B cell (primary cell): Measurements from ENCODE around the gene CLASP1. TPM values are rescaled to one million over a fixed set of nuclear protein-coding genes. Genes with fewer than 3 reads are reported as not detected.

ENCODE experiments used
- ATAC-seq: fragments of 200-7000 bp; cut with Tn5 transposase; one replicate; pipeline ENCODE4 v1.10.0; 2021; ENCODE audit warnings: low read depth, mild to moderate bottlenecking, moderate number of reproducible peaks, moderate library complexity
- CTCF ChIA-PET: fragments of 350-600 bp; sonication (Branson Sonifier 250); formaldehyde crosslinking; loops from one replicate; lab custom pipeline; 2021; ENCODE audit warnings: antibody characterized with exemption, inconsistent platforms; lab: Charles Lee
- POLR2A ChIA-PET: fragments of 350-600 bp; sonication (Branson Sonifier 250); formaldehyde crosslinking; loops from one replicate; lab custom pipeline; 2021; ENCODE audit warnings: antibody characterized with exemption; lab: Charles Lee
- DNase-seq: peaks from one replicate; pipeline ENCODE4 v3.0.0; 2013
- H2AFZ ChIP-seq: 2 replicates; pipeline ENCODE4 v1.6.1; 2012; ENCODE audit warnings: mild to moderate bottlenecking, low read depth, low read length; ENCODE audit not compliant: insufficient read depth, poor library complexity, severe bottlenecking
- H3K27ac ChIP-seq, 2 donors: 1 replicate in 1 of 2; 2 replicates in 1 of 2; pipeline ENCODE4 v1.5.1; 2012 to 2013; ENCODE audit warnings: low read length in 2 of 2, mild to moderate bottlenecking in 2 of 2, moderate library complexity in 1 of 2
- H3K27me3 ChIP-seq, 4 experiments: fragments of 200-600 bp in 1 of 4; sonication (generic) in 1 of 4; replicated peaks in 1 of 4; 1 replicate in 2 of 4; 2 replicates in 2 of 4; pipeline versions ENCODE4 v1.6.1 to v1.7.0; 2013 to 2016; ENCODE audit warnings: low read length in 3 of 4, mild to moderate bottlenecking in 2 of 4, mixed read lengths in 1 of 4, moderate library complexity in 1 of 4; ENCODE audit not compliant: insufficient read depth in 4 of 4, control insufficient read depth in 3 of 4; ENCODE audit errors: control extremely low read depth in 1 of 4
- H3K36me3 ChIP-seq, 2 experiments: replicated peaks in 1 of 2; 1 replicate in 1 of 2; 2 replicates in 1 of 2; pipeline versions ENCODE4 v1.6.1 to v1.7.1; 2013; ENCODE audit warnings: low read length in 1 of 2; ENCODE audit not compliant: insufficient read depth in 2 of 2, control insufficient read depth in 1 of 2; ENCODE audit errors: control extremely low read depth in 1 of 2, extremely low read depth in 1 of 2
- H3K4me1 ChIP-seq, 2 donors: fragments of 200-600 bp in 1 of 2; sonication (generic) in 1 of 2; 1 replicate in 1 of 2; 2 replicates in 1 of 2; pipeline versions ENCODE4 v1.5.1 to v1.6.1; 2013 to 2017; ENCODE audit warnings: low read length in 2 of 2; ENCODE audit not compliant: control insufficient read depth in 2 of 2, insufficient read depth in 2 of 2
- H3K4me2 ChIP-seq: replicated peaks from 2 replicates; pipeline ENCODE3; 2012; ENCODE audit warnings: mild to moderate bottlenecking, low read depth, low read length; ENCODE audit not compliant: poor library complexity, severe bottlenecking
- H3K4me3 ChIP-seq, 5 experiments: fragments of 200-600 bp in 1 of 5; sonication (generic) in 1 of 5; 1 replicate in 3 of 5; 2 replicates in 2 of 5; pipeline versions ENCODE4 v1.5.1 to v1.7.0; 2011 to 2016; ENCODE audit warnings: low read length in 4 of 5, mild to moderate bottlenecking in 4 of 5, low read depth in 2 of 5, control low read depth in 1 of 5, moderate library complexity in 1 of 5; ENCODE audit not compliant: insufficient read depth in 1 of 5; ENCODE audit errors: control extremely low read depth in 1 of 5, extremely low read depth in 1 of 5
- H3K79me2 ChIP-seq: fragments of 200-600 bp; sonication (generic); one replicate; pipeline ENCODE4 v1.6.0; 2016; ENCODE audit warnings: low read length; ENCODE audit not compliant: control insufficient read depth, insufficient read depth
- H3K9ac ChIP-seq: fragments of 200-600 bp; sonication (generic); 2 replicates; pipeline ENCODE4 v1.6.1; 2017; ENCODE audit warnings: mild to moderate bottlenecking, low read length, moderate library complexity
- H3K9me3 ChIP-seq, 3 donors: one replicate each; pipeline versions ENCODE4 v1.6.1 to v1.7.1; 2013; ENCODE audit warnings: low read length in 2 of 3; ENCODE audit not compliant: control insufficient read depth in 2 of 3, insufficient read depth in 1 of 3; ENCODE audit errors: control extremely low read depth in 1 of 3
- H4K20me1 ChIP-seq: 2 replicates; pipeline ENCODE4 v1.6.0; 2012; ENCODE audit warnings: mild to moderate bottlenecking, low read length; ENCODE audit not compliant: insufficient read depth, control insufficient read depth, poor library complexity, severe bottlenecking
- H3K27ac Mint-ChIP-seq: one replicate; pipeline ENCODE4 v1.8.0; 2021; ENCODE audit warnings: mixed read lengths
- H3K27me3 Mint-ChIP-seq: one replicate; pipeline ENCODE4 v1.8.0; 2021; ENCODE audit warnings: mixed read lengths
- H3K4me1 Mint-ChIP-seq: one replicate; pipeline ENCODE4 v1.8.0; 2021; ENCODE audit warnings: mixed read lengths
- H3K4me3 Mint-ChIP-seq: one replicate; pipeline ENCODE4 v1.8.0; 2021; ENCODE audit warnings: mixed read lengths
- H3K9me3 Mint-ChIP-seq: one replicate; pipeline ENCODE4 v1.8.0; 2022; ENCODE audit warnings: mixed read lengths; ENCODE audit not compliant: insufficient read depth
- EZH2 ChIP-seq: IDR thresholded peaks from 2 replicates; pipeline ENCODE4 v1.6.1; 2012; ENCODE audit warnings: borderline replicate concordance, low read depth, mild to moderate bottlenecking, moderate library complexity, low read length; ENCODE audit not compliant: insufficient read depth, poor library complexity, severe bottlenecking
- WGBS: methylation state at CpG from one replicate; pipeline ENCODE4 v1.1.5; 2013; ENCODE audit warnings: missing lambda C conversion rate; ENCODE audit not compliant: insufficient coverage; 5-methylcytosine and 5-hydroxymethylcytosine counted together
- intact Hi-C: fragments of 100-400 bp; cut with micrococcal nuclease; formaldehyde crosslinking; loops from one replicate; pipeline ENCODE4 v1.10.0; 2022
- polyA plus RNA-seq: library from polyadenylated mRNA; depleted of rRNA; stranded (reverse); fragments of >200 nt; gene quantifications from 2 replicates; pipeline ENCODE4 v1.2.3, GENCODE V29; 2012
- total RNA-seq, 2 donors: library from RNA; stranded (reverse); fragments of 120-200 nt in 1 of 2; gene quantifications; 1 replicate in 1 of 2; 2 replicates in 1 of 2; pipeline versions ENCODE4 v1.2.3 to v1.2.4, GENCODE V29; 2013 to 2022
- TF ChIP-seq, protein P1 (sequence below): fragments of 200-600 bp; IDR thresholded peaks from one replicate; pipeline ENCODE4 v1.8.0; 2022; ENCODE audit warnings: antibody characterized with exemption, mild to moderate bottlenecking

Gene CLASP1
- total and polyA plus RNA-seq, 2 donors (not counting 1 experiment from before 2014, with no cell fraction given) = 8.7 to 88.0 TPM

DNA sequence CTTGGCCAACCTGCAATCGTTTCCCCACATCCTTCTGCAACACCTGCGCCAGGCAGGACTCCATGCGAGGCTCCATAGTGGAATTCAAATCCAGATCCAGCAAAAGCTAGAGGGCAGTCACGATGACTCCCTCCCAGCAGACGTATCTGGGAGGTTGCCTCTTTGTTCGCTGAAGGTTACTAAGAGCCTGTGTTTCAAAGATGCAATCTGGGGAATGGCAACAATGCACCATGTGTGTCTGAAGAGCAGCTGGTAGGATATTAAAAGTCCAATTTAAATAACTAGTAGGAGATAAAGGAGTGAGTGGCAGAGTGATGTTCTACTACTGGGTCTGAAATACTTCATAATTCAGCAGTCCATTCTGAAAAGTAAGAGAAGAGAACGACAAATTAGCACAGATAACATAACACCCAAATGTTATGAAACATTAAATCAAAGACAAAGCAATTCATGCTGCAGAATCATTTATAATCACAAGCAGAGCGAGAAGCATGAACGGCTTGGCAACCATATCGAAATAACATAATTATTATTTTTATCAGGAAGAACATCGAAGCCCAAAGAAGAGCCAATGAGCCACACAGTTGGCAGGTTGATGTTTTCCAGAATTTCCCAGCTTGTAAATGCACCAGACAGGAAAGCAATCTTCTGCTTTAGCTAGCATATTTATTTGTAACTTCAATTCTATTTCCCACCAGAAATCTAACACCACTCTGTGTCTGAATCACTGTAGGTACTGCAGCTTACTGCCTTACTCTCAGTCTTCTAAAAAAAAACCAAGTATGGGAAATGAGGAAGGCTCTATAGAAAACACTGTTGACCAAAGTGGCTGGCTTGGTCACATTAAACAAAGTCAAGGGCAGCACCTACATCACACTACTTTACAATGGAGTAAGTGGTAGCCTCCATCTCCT, 43.2 kb downstream of the CLASP1 start:
- no peak overlapping the region for H3K27ac Mint-ChIP-seq
- peaks cover 72% of the 10 kb centered on the region for H3K79me2 ChIP-seq
- CTCF ChIA-PET = interaction anchor here (1.0 kb wide), 1 partner anchor 204 kb away, joined by 3 read pairs; no protein-coding TSS in a partner anchor

More for the DNA sequence above, 43.2 kb downstream of the CLASP1 start:
- H3K9me3 Mint-ChIP-seq = no peaks in the 10 kb centered on the region
- H3K4me1 ChIP-seq = peaks cover 3 to 12% of the 10 kb centered on the region in 2 donors
- H3K27ac ChIP-seq = no peak overlapping the region
- no peak overlapping the region for H3K4me2 ChIP-seq
- H3K9me3 ChIP-seq = peaks cover 2 to 29% (median 22%) of the 10 kb centered on the region in 3 donors
- H3K27me3 Mint-ChIP-seq = no peaks in the 10 kb centered on the region
- TF ChIP-seq EZH2 = no peak
- TF ChIP-seq, protein P1, sequence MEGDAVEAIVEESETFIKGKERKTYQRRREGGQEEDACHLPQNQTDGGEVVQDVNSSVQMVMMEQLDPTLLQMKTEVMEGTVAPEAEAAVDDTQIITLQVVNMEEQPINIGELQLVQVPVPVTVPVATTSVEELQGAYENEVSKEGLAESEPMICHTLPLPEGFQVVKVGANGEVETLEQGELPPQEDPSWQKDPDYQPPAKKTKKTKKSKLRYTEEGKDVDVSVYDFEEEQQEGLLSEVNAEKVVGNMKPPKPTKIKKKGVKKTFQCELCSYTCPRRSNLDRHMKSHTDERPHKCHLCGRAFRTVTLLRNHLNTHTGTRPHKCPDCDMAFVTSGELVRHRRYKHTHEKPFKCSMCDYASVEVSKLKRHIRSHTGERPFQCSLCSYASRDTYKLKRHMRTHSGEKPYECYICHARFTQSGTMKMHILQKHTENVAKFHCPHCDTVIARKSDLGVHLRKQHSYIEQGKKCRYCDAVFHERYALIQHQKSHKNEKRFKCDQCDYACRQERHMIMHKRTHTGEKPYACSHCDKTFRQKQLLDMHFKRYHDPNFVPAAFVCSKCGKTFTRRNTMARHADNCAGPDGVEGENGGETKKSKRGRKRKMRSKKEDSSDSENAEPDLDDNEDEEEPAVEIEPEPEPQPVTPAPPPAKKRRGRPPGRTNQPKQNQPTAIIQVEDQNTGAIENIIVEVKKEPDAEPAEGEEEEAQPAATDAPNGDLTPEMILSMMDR = no peak
- H2AFZ ChIP-seq = no peak overlapping the region
- H3K4me1 Mint-ChIP-seq = peaks cover 31% of the 10 kb centered on the region
- H4K20me1 ChIP-seq = peaks cover 13% of the 10 kb centered on the region
- no peak for ATAC-seq
- no peak overlapping the region for H3K9ac ChIP-seq
- H3K36me3 ChIP-seq = peaks cover 10 to 21% of the 10 kb centered on the region in 2 experiments
- H3K27me3 ChIP-seq = no peaks in the 10 kb centered on the region
- POLR2A ChIA-PET = no interaction called here
- no peak overlapping the region for H3K4me3 ChIP-seq
- no peak overlapping the region for H3K4me3 Mint-ChIP-seq
- DNase-seq = no peak
- intact Hi-C loops = no loop called here
- 100% methylated on average over 7 of the region's 11 CpGs for WGBS
